ENCODE results near the gene MYBPC1. TPM values are rescaled to one million over a fixed set of nuclear protein-coding genes. Genes with fewer than 3 reads are reported as not detected.
"Not testable (repeated sequence)": the region's sequence is repeated elsewhere in the genome, so short reads cannot be mapped to it uniquely, and the experiment has no call there.

Gene MYBPC1
- total RNA-seq, 1 donor from 2014 or later, result 7.3 TPM

- H3K27me3 ChIP-seq (ENCODE audit: low read depth), result peaks cover 21% of the 10 kb centered on the region
- H3K4me3 ChIP-seq, result no peak overlapping the region
- H3K9me3 ChIP-seq (replicated peaks), result no peaks in the 10 kb centered on the region
- H3K36me3 ChIP-seq, result no peaks in the 10 kb centered on the region
- DNase-seq, result no peak
- no peak overlapping the region for H3K27ac ChIP-seq (replicated peaks)
- TF ChIP-seq, protein P1, sequence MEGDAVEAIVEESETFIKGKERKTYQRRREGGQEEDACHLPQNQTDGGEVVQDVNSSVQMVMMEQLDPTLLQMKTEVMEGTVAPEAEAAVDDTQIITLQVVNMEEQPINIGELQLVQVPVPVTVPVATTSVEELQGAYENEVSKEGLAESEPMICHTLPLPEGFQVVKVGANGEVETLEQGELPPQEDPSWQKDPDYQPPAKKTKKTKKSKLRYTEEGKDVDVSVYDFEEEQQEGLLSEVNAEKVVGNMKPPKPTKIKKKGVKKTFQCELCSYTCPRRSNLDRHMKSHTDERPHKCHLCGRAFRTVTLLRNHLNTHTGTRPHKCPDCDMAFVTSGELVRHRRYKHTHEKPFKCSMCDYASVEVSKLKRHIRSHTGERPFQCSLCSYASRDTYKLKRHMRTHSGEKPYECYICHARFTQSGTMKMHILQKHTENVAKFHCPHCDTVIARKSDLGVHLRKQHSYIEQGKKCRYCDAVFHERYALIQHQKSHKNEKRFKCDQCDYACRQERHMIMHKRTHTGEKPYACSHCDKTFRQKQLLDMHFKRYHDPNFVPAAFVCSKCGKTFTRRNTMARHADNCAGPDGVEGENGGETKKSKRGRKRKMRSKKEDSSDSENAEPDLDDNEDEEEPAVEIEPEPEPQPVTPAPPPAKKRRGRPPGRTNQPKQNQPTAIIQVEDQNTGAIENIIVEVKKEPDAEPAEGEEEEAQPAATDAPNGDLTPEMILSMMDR (IDR thresholded peaks at IDR 0.05; ENCODE audit: borderline replicate concordance), result no peak
- intact Hi-C loops (cut with micrococcal nuclease), result no loop called here
- peaks cover 8% of the 10 kb centered on the region for H3K4me1 ChIP-seq
Measured at GRCh38 chr12:101667591-101667990, 72.8 kb downstream of the MYBPC1 start.

DNA sequence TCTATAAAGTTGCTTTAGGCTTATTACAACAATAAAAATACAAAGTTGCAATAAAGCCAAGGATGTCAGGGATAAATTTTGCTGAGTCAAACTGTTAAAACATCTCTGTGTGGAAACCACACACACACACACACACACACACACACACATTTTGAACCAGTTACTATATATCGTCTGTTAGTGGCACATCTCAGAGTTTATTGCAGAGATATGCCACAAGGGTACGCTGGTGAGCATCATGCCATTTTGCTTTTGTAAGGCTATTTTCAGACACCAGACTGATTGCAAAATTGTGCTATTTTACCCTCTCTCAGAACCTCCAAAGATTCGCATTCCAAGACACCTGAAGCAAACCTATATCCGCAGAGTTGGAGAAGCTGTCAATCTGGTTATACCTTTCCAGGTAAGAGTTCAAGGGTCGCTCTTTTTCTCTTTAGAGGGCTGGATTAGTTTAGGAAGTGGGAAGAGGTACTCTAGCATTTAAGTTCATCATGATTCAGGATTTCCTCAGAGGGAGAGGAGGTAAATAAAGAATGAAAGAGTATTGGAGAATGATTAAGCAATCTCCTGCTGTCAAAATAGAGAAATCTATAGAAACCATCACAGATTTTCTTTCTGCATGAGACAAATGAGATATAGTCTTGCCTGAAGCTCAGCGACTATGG is 75.4 kb downstream of the MYBPC1 start:
- no peaks in the 10 kb centered on the region for H3K9me3 ChIP-seq (replicated peaks)
- no peaks in the 10 kb centered on the region for H3K36me3 ChIP-seq
- peaks cover 8% of the 10 kb centered on the region for H3K4me1 ChIP-seq
- DNase-seq, result no peak
- no peak overlapping the region for H3K4me3 ChIP-seq
- intact Hi-C loops (cut with micrococcal nuclease), result no loop called here
- H3K27ac ChIP-seq (replicated peaks), result no peak overlapping the region
- TF ChIP-seq, protein P1 (IDR thresholded peaks at IDR 0.05; ENCODE audit: borderline replicate concordance), result peak; percentile 68
- H3K27me3 ChIP-seq (ENCODE audit: low read depth), result peaks cover 21% of the 10 kb centered on the region

GRCh38 chr12:101671157-101671791 is 76.5 kb downstream of the MYBPC1 start:
- no peaks in the 10 kb centered on the region for H3K36me3 ChIP-seq
- H3K27ac ChIP-seq (replicated peaks), result no peak overlapping the region
- H3K9me3 ChIP-seq (replicated peaks), result no peaks in the 10 kb centered on the region
- peak; percentile 17 for DNase-seq
- H3K27me3 ChIP-seq (ENCODE audit: low read depth), result peaks cover 12% of the 10 kb centered on the region
- intact Hi-C loops (cut with micrococcal nuclease), result no loop called here
- no peak overlapping the region for H3K4me3 ChIP-seq
- TF ChIP-seq, protein P1 (IDR thresholded peaks at IDR 0.05; ENCODE audit: borderline replicate concordance), result no peak
- H3K4me1 ChIP-seq, result peaks cover 8% of the 10 kb centered on the region

GRCh38 chr12:101671833-101672232 is 77.1 kb downstream of the MYBPC1 start:
- peaks cover 8% of the 10 kb centered on the region for H3K4me1 ChIP-seq
- H3K9me3 ChIP-seq (replicated peaks), result no peaks in the 10 kb centered on the region
- DNase-seq, result no peak
- no peak overlapping the region for H3K4me3 ChIP-seq
- H3K27me3 ChIP-seq (ENCODE audit: low read depth), result peaks cover 9% of the 10 kb centered on the region
- H3K27ac ChIP-seq (replicated peaks), result no peak overlapping the region
- intact Hi-C loops (cut with micrococcal nuclease), result no loop called here
- no peaks in the 10 kb centered on the region for H3K36me3 ChIP-seq
- TF ChIP-seq, protein P1 (IDR thresholded peaks at IDR 0.05; ENCODE audit: borderline replicate concordance), result no peak

- TF ChIP-seq, protein P1 (IDR thresholded peaks at IDR 0.05; ENCODE audit: borderline replicate concordance), result no peak
- Histone ChIP-seq H3K4me1 (peaks cover 10% of the 10 kb centered on the region), H3K27ac (replicated peaks) (no peak overlapping the region), H3K36me3 (no peaks in the 10 kb centered on the region), H3K9me3 (replicated peaks) (no peaks in the 10 kb centered on the region), H3K4me3 (no peak overlapping the region), H3K27me3 (ENCODE audit: low read depth) (no peaks in the 10 kb centered on the region)
- no peak for DNase-seq
- intact Hi-C loops (cut with micrococcal nuclease), result no loop called here
Measured at GRCh38 chr12:101675555-101675954, 80.8 kb downstream of the MYBPC1 start.

DNA sequence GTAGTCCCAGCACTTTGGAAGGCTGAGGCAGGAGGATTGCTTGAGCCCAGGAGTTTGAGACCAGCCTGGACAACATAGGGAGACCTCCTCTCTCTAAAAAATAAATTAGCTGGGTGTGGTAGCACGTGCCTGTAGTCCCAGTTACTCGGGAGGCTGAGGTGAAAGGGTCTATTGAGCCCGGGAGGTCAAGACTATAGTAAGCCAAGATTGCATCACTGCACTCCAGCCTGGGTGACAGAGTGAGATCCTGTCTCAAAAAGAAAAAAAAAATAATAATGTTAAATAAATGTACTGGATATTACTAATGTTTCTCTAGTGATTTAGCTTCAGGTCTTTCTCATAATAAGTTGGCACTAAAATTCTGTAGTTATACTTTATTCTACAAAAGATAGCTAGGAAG is 81.7 kb downstream of the MYBPC1 start:
- H3K27me3 ChIP-seq (ENCODE audit: low read depth); intact Hi-C loops (cut with micrococcal nuclease); H3K27ac ChIP-seq (replicated peaks); DNase-seq; H3K9me3 ChIP-seq (replicated peaks); H3K36me3 ChIP-seq; H3K4me3 ChIP-seq: not testable (repeated sequence)
- peaks cover 15% of the 10 kb centered on the region for H3K4me1 ChIP-seq

Measured in left ventricle myocardium inferior (tissue), 1 donor.